ENCODE data around the gene ITLN2.
"Not testable (repeated sequence)": the region's sequence is repeated elsewhere in the genome, so short reads cannot be mapped to it uniquely, and the experiment has no call there.

Gene ITLN2

GRCh38 chr1:160954158-160955104 is at the start of gene ITLN2:
Gene ITLN2 (minus strand): TSS chr1:160954809. CDS start chr1:160954741, 68 bp downstream.
- no peak for DNase-seq

GRCh38 chr1:161001525-161001924 is 46.9 kb upstream of the ITLN2 start:
- DNase-seq: no peak

- no peak for DNase-seq
These were observed 46.3 kb upstream of the ITLN2 start for GRCh38 chr1:161000736-161001480.

GRCh38 chr1:160999376-160999775 is 44.8 kb upstream of the ITLN2 start:
- DNase-seq: no peak

GRCh38 chr1:160997323-160998038 is 42.9 kb upstream of the ITLN2 start:
- no peak for DNase-seq

- DNase-seq: no peak
These were observed 41.6 kb upstream of the ITLN2 start for GRCh38 chr1:160996178-160996577.

GRCh38 chr1:160993544-160994193 is 39.1 kb upstream of the ITLN2 start:
- DNase-seq: no peak

GRCh38 chr1:160992036-160992435 is 37.4 kb upstream of the ITLN2 start:
- DNase-seq: not testable (repeated sequence)

- no peak for DNase-seq
These were observed 32.9 kb upstream of the ITLN2 start for GRCh38 chr1:160987359-160988050.

GRCh38 chr1:160985723-160986122 is 31.1 kb upstream of the ITLN2 start:
- DNase-seq: no peak

- DNase-seq: no peak
These were observed 27.2 kb upstream of the ITLN2 start for GRCh38 chr1:160981584-160982411.

- no peak for DNase-seq
These were observed 24.7 kb upstream of the ITLN2 start for GRCh38 chr1:160979286-160979685.

GRCh38 chr1:160978510-160978927 is 23.9 kb upstream of the ITLN2 start:
- DNase-seq: no peak

GRCh38 chr1:160975026-160975425 is 20.4 kb upstream of the ITLN2 start:
- DNase-seq: no peak

GRCh38 chr1:160973491-160973890 is 18.9 kb upstream of the ITLN2 start:
- no peak for DNase-seq

- no peak for DNase-seq
These were observed 18.3 kb upstream of the ITLN2 start for GRCh38 chr1:160972939-160973338.

GRCh38 chr1:160971618-160972056 is 17.0 kb upstream of the ITLN2 start:
- no peak for DNase-seq

- no peak for DNase-seq
These were observed 8.9 kb upstream of the ITLN2 start for GRCh38 chr1:160963521-160963920.

- DNase-seq: no peak
These were observed 6.8 kb upstream of the ITLN2 start for GRCh38 chr1:160961419-160961818.

GRCh38 chr1:160956966-160957365 is 2.4 kb upstream of the ITLN2 start:
- DNase-seq: no peak

- DNase-seq: no peak
These were observed 1.6 kb downstream of the ITLN2 start for GRCh38 chr1:160953030-160953429.
